Neural cell (in vitro differentiated cells): ENCODE data around the gene RNF19B. TPM values are rescaled to one million over a fixed set of nuclear protein-coding genes. Genes with fewer than 3 reads are reported as not detected.

Experiments
- H2AFZ ChIP-seq: fragments of 200-600, 300-800 bp; sonication (generic), shearing (Covaris generic); 2 replicates; pipeline ENCODE4 v1.6.0; 2014; ENCODE audit warnings: low read depth, mild to moderate bottlenecking, antibody characterized with exemption, low read length, moderate library complexity
- H3F3A ChIP-seq: fragments of 200-600 bp; shearing (Covaris generic); 2 replicates; pipeline ENCODE4 v1.6.1; 2016; ENCODE audit warnings: mild to moderate bottlenecking, moderate library complexity, mixed read lengths, antibody characterized with exemption, low read length; ENCODE audit not compliant: insufficient read depth, poor library complexity, severe bottlenecking
- H3K27ac ChIP-seq: fragments of 200-600, 300-800 bp; sonication (generic), shearing (Covaris generic); 2 replicates; pipeline ENCODE4 v1.5.1; 2014; ENCODE audit warnings: mild to moderate bottlenecking, low read length, moderate library complexity
- H3K27me3 ChIP-seq: fragments of 300-800, 200-600 bp; sonication (generic), shearing (Covaris generic); 2 replicates; pipeline ENCODE4 v1.6.0; 2014; ENCODE audit warnings: mild to moderate bottlenecking, low read depth, low read length, moderate library complexity; ENCODE audit not compliant: insufficient read depth
- H3K36me3 ChIP-seq: fragments of 300-800, 200-600 bp; sonication (generic), shearing (Covaris generic); 2 replicates; pipeline ENCODE4 v1.5.1; 2014; ENCODE audit warnings: mild to moderate bottlenecking, antibody characterized with exemption, low read length, moderate library complexity; ENCODE audit not compliant: insufficient read depth
- H3K4me2 ChIP-seq: fragments of 300-800, 200-600 bp; sonication (generic), shearing (Covaris generic); 2 replicates; pipeline ENCODE4 v1.6.0; 2014; ENCODE audit warnings: mild to moderate bottlenecking, low read length
- H3K4me3 ChIP-seq: fragments of 300-800, 200-600 bp; sonication (generic), shearing (Covaris generic); 2 replicates; pipeline ENCODE4 v1.5.1; 2014; ENCODE audit warnings: mild to moderate bottlenecking, low read length, moderate library complexity
- H3K79me2 ChIP-seq: fragments of 200-600 bp; shearing (Covaris generic); replicated peaks from 2 replicates; pipeline ENCODE4 v1.6.0; 2014; ENCODE audit warnings: mild to moderate bottlenecking, low read length, moderate library complexity; ENCODE audit not compliant: insufficient read depth
- H3K9ac ChIP-seq: fragments of 300-800, 200-600 bp; sonication (generic), shearing (Covaris generic); 2 replicates; pipeline ENCODE4 v1.6.1; 2016; ENCODE audit warnings: mild to moderate bottlenecking, low read length, mixed read lengths
- H3K9me2 ChIP-seq: fragments of 200-600 bp; shearing (Covaris generic); 2 replicates; pipeline ENCODE4 v1.6.1; 2016; ENCODE audit warnings: mild to moderate bottlenecking, low read length, mixed read lengths; ENCODE audit not compliant: insufficient read depth
- H3K9me3 ChIP-seq: fragments of 200-600, 300-800 bp; sonication (generic), shearing (Covaris generic); 2 replicates; pipeline ENCODE4 v1.6.1; 2016; ENCODE audit warnings: mild to moderate bottlenecking, mixed run types, low read length, moderate library complexity, mixed read lengths
- H4K20me1 ChIP-seq: fragments of 200-600 bp; shearing (Covaris generic); 2 replicates; pipeline ENCODE4 v1.6.1; 2016; ENCODE audit warnings: mild to moderate bottlenecking, mixed run types; ENCODE audit not compliant: insufficient read depth
- CTCF ChIP-seq: fragments of 450-650 bp; IDR thresholded peaks from 2 replicates; pipeline ENCODE4 v1.5.1; 2014; ENCODE audit warnings: antibody characterized with exemption, mild to moderate bottlenecking, moderate library complexity; ENCODE audit not compliant: poor library complexity, severe bottlenecking
- EP300 ChIP-seq: fragments of 450-650 bp; conservative IDR thresholded peaks from 2 replicates; pipeline ENCODE4 v1.6.1; 2014; ENCODE audit warnings: antibody characterized with exemption, mild to moderate bottlenecking, moderate library complexity; ENCODE audit not compliant: poor library complexity, severe bottlenecking
- EZH2 ChIP-seq: fragments of 200-600, 300-800 bp; shearing (Covaris generic), sonication (generic); IDR thresholded peaks from 2 replicates; pipeline ENCODE4 v1.6.1; 2014; ENCODE audit warnings: antibody characterized with exemption, low read length, borderline replicate concordance, mild to moderate bottlenecking; ENCODE audit not compliant: insufficient read depth, poor library complexity, severe bottlenecking
- MXI1 ChIP-seq: fragments of 450-650 bp; conservative IDR thresholded peaks from 2 replicates; pipeline ENCODE4 v1.6.1; 2014; ENCODE audit warnings: antibody characterized with exemption, mild to moderate bottlenecking; ENCODE audit not compliant: poor library complexity, severe bottlenecking
- POLR2AphosphoS5 ChIP-seq: IDR thresholded peaks from 2 replicates; pipeline ENCODE4 v1.6.1; 2012
- RAD21 ChIP-seq: fragments of 450-650 bp; conservative IDR thresholded peaks from 2 replicates; pipeline ENCODE4 v1.6.1; 2014; ENCODE audit warnings: antibody characterized with exemption, mild to moderate bottlenecking, moderate library complexity
- REST ChIP-seq: IDR thresholded peaks from 2 replicates; pipeline ENCODE4 v1.6.1; 2012; ENCODE audit warnings: borderline replicate concordance
- SMC3 ChIP-seq: fragments of 450-650 bp; conservative IDR thresholded peaks from 2 replicates; pipeline ENCODE4 v1.6.1; 2014; ENCODE audit warnings: antibody characterized with exemption, mild to moderate bottlenecking, moderate library complexity; ENCODE audit not compliant: poor library complexity
- TAF1 ChIP-seq: IDR thresholded peaks from 2 replicates; pipeline ENCODE4 v1.6.1; 2012; ENCODE audit warnings: low read depth
- polyA plus RNA-seq: library from polyadenylated mRNA; depleted of rRNA; stranded (reverse); fragments of >200 nt; gene quantifications from 2 replicates; pipeline ENCODE4 v1.2.3, GENCODE V29; 2014

The RNF19B gene
- polyA plus RNA-seq, 1 donor from 2014 or later = 22.1 TPM

DNA sequence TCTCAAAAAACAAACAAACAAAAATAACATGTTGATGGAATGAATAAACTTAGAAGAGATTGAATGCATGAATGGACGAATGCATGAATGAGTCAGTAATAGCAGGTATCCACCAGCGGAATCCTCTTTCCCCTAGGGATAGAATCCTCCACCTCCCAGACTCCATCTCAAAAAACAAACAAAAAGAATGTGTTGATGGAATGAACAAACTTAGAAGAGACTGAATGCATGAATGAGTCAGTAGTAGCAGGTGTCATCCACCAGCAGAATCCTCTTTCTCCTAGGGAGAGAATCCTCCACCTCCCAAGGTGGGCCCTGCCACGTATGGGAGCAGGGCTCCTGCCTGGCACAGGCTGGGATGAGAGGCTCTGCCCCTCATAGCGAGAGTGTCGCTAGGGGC lies 26.8 kb upstream of the RNF19B start:
- Histone ChIP-seq H3K4me3 (no peak overlapping the region), H3K9ac (no peak overlapping the region), H4K20me1 (no peaks in the 10 kb centered on the region), H3K27ac (no peak overlapping the region), H3K27me3 (no peaks in the 10 kb centered on the region), H3K79me2 (no peaks in the 10 kb centered on the region), H3K4me2 (no peak overlapping the region), H3K36me3 (no peaks in the 10 kb centered on the region), H3K9me2 (no peaks in the 10 kb centered on the region), H2AFZ (no peak overlapping the region), H3K9me3 (no peaks in the 10 kb centered on the region), H3F3A (no peaks in the 10 kb centered on the region)
- TF ChIP-seq MXI1 (no peak), POLR2AphosphoS5 (no peak), RAD21 (no peak), TAF1 (no peak), CTCF (no peak), REST (no peak), EP300 (no peak), SMC3 (no peak), EZH2 (no peak)

- no peaks in the 10 kb centered on the region for H3K9me2 ChIP-seq
- no peaks in the 10 kb centered on the region for H4K20me1 ChIP-seq
- H3K27ac ChIP-seq = no peak overlapping the region
- no peak overlapping the region for H3K4me2 ChIP-seq
- no peaks in the 10 kb centered on the region for H3K27me3 ChIP-seq
- H3K79me2 ChIP-seq = no peaks in the 10 kb centered on the region
- H3K36me3 ChIP-seq = no peaks in the 10 kb centered on the region
- H2AFZ ChIP-seq = no peak overlapping the region
- TF ChIP-seq TAF1 (no peak), CTCF (no peak), SMC3 (no peak), POLR2AphosphoS5 (no peak), RAD21 (no peak), MXI1 (no peak)
- no peak overlapping the region for H3K4me3 ChIP-seq
- no peaks in the 10 kb centered on the region for H3F3A ChIP-seq
- H3K9me3 ChIP-seq = no peaks in the 10 kb centered on the region
- no peak overlapping the region for H3K9ac ChIP-seq
Observed at GRCh38 chr1:32990887-32991286, 26.3 kb upstream of the RNF19B start.
